Suppressor macrophage treated with lipopolysaccharide for 1 hour (primary cell): ENCODE results near the gene DHCR24.
A peak's percentile ranks its signal among the peaks of the same experiment; 100 is the strongest.
"Not testable (repeated sequence)": the region's sequence is repeated elsewhere in the genome, so short reads cannot be mapped to it uniquely, and the experiment has no call there.

Experiments
- DNase-seq, 3 donors: peaks; one replicate each; pipeline ENCODE4 v3.0.0-alpha.2; 2020 to 2022

The DHCR24 gene

DNA sequence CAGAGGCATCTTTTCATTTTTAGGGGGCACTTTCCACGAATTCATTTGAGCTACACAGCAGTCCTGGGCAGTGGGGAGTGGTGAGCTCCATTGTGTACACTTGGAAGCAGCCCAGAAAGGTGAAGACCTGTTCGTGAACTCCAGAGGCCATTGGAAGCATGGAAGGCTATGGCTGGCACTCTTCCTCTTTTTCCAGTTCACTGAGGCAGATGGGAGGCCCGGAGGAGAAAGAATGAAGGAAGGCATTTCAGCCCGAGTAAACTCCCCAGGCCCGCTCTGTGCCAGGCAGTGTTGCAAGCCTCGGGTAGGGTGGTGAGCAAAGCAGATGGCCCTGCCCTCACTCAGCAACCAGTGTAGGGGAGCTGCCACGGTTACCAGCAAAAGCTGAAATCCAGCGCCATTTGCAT lies 673 bp upstream of the DHCR24 start:
- DNase-seq, result peak; percentile 22 to 57 (median 34)

GRCh38 chr1:54885807-54886723 lies 930 bp downstream of the DHCR24 start:
- peak; percentile 42 to 67 (median 59) for DNase-seq

- DNase-seq, result no peak
These were observed 1.7 kb downstream of the DHCR24 start for GRCh38 chr1:54885237-54885679.

DNA sequence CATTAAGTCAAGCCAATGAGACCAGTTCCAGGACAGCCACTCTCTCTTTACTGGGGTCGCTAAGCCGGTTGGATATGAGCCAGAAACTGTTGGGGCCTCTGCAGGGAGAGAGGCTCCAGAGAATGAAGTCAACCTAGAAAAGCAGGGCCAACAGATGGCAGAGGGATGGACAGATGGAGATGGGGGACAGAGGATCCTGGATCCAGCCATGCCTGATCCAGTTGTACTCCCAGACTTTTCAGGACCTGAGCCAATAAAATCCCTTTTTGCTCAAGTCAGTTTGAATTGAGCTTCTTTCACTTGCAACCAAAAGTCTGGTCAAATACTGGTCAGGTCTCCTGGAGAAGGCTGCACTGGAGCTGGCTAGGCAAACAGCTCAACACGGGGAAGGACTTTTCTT lies 2.2 kb downstream of the DHCR24 start:
- no peak for DNase-seq

GRCh38 chr1:54884135-54884586 lies 2.8 kb downstream of the DHCR24 start:
- DNase-seq, result no peak

- peak in 1 of 3 donors; percentile 33 for DNase-seq
These were observed 3.5 kb downstream of the DHCR24 start for GRCh38 chr1:54883349-54884102.

DNA sequence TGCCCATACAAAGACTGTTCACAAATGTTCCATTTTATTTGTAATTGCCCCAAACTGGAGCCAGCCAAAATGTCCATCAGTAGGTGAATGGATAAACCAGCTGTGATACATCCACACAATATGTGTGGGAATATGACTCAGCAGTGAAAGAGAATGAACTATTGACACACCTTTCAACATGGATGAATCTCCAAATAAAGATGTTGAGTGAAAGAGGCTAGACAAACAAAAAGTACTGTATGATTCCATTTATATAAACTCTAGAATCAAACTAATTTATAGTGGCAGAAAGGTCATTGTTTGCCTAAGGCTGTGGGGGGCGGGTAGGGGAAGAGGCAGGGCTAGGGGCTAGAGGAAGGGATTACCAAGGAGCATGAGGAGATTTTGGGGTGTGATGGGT lies 4.5 kb downstream of the DHCR24 start:
- DNase-seq, result no peak

GRCh38 chr1:54881604-54882003 lies 5.4 kb downstream of the DHCR24 start:
- DNase-seq, result not testable (repeated sequence)

DNA sequence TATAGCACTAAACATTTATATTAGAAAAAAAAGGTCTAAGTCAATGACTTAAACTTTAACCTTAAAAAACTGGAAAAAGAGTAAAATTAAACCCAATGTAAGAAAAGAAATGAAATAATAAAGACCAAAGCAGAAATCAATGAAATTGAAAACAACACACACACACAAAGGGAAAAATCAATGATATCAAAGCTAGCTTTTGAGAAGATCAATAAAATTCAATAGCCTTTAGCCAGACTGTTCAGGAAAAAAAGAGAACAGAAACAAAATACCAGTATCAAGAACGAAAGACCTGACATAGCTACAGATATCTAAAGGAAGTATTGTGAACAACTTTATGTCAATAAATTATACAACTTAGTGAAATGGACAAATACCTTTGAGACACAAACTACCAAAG lies 7.1 kb downstream of the DHCR24 start:
- no peak for DNase-seq

DNA sequence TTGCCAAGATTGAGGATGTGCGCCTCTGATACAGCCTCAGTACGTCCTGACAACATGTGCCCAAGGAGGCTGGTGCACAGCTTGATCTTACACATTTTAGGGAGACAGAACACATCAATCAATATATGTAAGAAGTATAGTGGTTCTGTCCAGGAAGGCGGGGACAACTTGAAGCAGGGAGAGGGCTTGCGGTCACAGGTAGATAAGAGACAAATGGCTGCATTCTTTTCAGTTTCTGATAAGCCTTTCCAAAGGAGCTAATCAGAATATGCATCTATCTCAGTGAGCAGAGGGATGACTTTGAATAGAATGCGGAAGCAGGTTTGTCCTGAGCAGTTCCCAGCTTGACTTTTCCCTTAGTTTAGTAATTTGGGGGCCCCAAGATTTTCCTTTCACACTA lies 10.2 kb downstream of the DHCR24 start:
- DNase-seq, result no peak

GRCh38 chr1:54875000-54875399 lies 12.0 kb downstream of the DHCR24 start:
- DNase-seq, result no peak

DNA sequence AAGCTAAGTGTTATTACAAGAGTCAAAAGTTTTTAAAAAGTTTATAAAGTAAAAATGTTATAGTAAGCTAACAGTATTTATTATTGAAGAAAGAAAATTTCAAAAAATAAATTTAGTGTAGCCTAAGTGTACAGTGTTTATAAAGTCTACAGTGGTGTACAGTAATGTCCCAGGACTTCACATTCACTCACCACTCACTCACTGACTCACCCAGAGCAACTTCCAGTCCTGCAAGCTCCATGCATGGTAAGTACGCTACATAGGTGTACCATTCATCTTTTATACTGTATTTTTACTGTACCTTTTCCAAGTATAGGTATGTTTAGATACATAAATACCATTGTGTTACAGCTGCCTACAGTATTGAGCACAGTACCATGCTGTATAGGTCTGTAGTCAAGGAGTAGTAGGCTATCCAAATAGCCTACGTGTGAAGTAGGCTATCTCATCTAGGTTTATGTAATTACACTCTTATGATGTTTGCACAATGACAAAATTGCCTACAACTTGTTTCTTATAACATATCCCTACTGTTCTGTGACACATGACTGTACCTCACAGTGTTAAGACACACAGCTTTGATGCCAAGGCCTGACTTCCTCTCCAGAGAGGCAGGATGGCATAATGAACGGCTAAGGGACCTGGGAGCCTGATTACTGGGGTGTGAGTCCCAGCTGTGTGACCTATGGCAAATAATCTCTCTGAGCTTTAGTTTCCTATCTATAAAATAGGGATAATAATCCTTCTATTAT lies 12.7 kb downstream of the DHCR24 start:
- DNase-seq, result no peak

DNA sequence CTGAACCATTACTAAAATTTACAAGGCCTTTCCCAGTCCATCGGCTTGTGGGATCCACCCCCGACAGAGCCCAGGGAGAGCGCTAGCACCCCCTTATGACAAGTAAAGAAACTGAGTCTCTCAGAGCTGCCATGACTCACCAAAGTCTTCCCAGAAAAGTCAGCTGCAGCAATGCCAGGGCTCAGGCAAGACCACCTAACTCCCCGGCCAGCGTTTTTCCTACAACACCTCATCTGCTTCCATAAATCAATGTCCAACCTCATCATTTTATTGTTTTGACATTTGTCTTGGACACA lies 15.0 kb downstream of the DHCR24 start:
- no peak for DNase-seq

DNA sequence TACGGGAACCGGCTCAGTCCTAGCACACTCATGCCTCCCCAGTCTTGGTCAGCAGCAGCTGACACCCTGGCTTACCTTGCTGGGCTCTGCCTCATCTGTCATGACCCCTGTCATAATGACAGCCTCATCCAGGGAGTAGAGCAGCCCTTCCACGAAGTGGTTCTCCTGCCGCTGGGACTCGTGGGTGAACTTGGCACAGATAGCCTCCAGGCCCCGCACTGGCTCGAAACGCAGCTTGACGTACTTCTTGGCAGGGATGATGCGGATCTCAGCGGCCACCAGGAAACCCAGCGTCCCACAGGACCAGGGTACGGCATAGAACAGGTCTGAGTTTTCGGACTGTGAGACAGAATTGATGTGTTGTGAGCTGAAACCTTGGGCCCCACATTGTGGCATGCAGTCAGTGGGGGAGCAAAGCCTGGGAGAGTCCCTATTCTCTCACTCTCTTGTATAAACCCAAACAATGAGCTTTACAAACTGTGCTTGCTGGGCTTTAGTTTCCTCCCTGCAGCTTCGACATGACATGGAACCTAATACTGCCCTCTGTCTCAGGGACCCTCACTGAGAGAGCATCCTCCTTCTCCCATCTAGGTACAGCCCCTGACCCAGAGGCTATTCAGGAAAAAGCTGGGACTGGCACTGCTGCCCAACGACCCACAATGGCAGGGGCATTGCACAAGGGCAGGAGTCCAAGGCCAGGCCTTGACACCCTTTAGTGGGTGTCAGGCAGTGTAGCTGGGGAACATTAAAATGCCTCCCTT lies 15.5 kb downstream of the DHCR24 start:
- no peak for DNase-seq

GRCh38 chr1:54870869-54871268 lies 16.1 kb downstream of the DHCR24 start:
- no peak for DNase-seq

- DNase-seq, result no peak
These were observed 17.7 kb downstream of the DHCR24 start for GRCh38 chr1:54869173-54869851.

- no peak for DNase-seq
These were observed 19.3 kb downstream of the DHCR24 start for GRCh38 chr1:54867717-54868057.

- no peak for DNase-seq
These were observed 19.9 kb downstream of the DHCR24 start for GRCh38 chr1:54866801-54867716.

DNA sequence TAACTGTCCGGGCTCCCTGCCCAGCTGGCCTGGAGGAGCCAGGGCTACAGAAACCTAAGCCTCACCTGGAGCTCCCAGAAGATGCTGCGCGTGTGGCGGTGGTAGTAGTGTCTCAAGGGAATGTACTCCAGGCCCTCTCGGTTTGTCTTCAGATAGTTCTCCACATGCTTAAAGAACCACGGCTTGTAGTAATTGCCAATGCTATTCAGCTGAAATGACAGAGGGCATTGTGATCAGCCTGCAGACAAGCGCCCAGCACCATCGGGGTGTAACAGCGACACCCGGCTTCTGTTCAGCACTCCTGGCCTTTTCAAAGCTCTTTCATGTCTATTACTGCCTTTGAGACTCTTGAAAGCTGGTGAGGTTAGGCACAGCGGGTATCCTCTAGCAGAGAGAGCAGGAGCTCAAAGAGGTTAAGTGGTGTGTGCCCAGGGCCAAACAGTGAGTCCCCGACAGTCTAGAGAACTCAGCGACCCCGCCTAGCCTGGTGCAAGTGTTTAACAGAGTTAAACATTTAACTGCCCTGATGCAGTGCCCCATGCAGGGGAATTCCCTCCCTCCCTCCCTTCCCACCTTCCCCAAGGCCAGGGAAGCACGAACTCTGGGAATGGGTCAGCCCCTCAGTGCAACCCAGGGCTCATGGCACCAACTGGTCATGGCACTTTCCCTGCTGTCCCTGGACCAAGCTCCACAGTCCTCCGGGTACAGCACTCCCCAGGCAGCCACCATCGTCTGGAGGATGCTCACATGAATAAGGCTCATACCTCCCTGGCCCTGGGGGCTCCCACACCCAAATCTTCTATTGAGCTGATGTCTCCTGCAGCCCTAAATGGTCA lies 21.5 kb downstream of the DHCR24 start:
- no peak for DNase-seq
